Measurements from ENCODE around the gene PCDH15. TPM values are rescaled to one million over a fixed set of nuclear protein-coding genes. Genes with fewer than 3 reads are reported as not detected.

Gene PCDH15
- not detected in 2 replicates for total RNA-seq

- H3K27me3 Mint-ChIP-seq, result no peaks in the 10 kb centered on the region
- no peak within 1 kb of the TSS for H3K27ac Mint-ChIP-seq
- no peak within 1 kb of the TSS for H3K4me3 Mint-ChIP-seq
- no peaks in the 10 kb centered on the region for H3K36me3 Mint-ChIP-seq (ENCODE audit: low read depth)
- no peak for TF ChIP-seq CTCF (IDR thresholded peaks at IDR 0.05)
- H3K9me3 Mint-ChIP-seq, result peaks cover 8% of the 10 kb centered on the region
- no peaks in the 10 kb centered on the region for H3K4me1 Mint-ChIP-seq
- DNase-seq, result no peak
- CTCF ChIA-PET, result no interaction called here
- intact Hi-C loops (cut with micrococcal nuclease), result no loop called here
- POLR2A ChIA-PET, result no interaction called here
- ATAC-seq (ENCODE audit: low read depth), result no peak
Observed at GRCh38 chr10:54800741-54801421, at the start of gene PCDH15. Gene PCDH15, minus strand, starts transcription at chr10:54801231. Its CDS starts 136,969 bp downstream, at chr10:54664262.

GRCh38 chr10:54843932-54844331 is 42.9 kb upstream of the PCDH15 start:
- ChIA-PET CTCF (no interaction called here), POLR2A (no interaction called here)

GRCh38 chr10:54843085-54843646 is 42.1 kb upstream of the PCDH15 start:
- no peak for TF ChIP-seq CTCF (IDR thresholded peaks at IDR 0.05)
- Mint-ChIP-seq H3K4me1 (no peaks in the 10 kb centered on the region), H3K9me3 (peaks cover 8% of the 10 kb centered on the region), H3K27me3 (no peaks in the 10 kb centered on the region), H3K4me3 (no peak overlapping the region), H3K36me3 (ENCODE audit: low read depth) (no peaks in the 10 kb centered on the region), H3K27ac (no peak overlapping the region)
- CTCF ChIA-PET, result no interaction called here
- no peak for ATAC-seq (ENCODE audit: low read depth)
- POLR2A ChIA-PET, result no interaction called here
- DNase-seq, result no peak
- intact Hi-C loops (cut with micrococcal nuclease), result no loop called here

More at GRCh38 chr10:54843932-54844331, 42.9 kb upstream of the PCDH15 start:
- no peak for ATAC-seq (ENCODE audit: low read depth)
- Mint-ChIP-seq H3K4me3 (no peak overlapping the region), H3K4me1 (no peaks in the 10 kb centered on the region), H3K27ac (no peak overlapping the region), H3K27me3 (no peaks in the 10 kb centered on the region), H3K36me3 (ENCODE audit: low read depth) (no peaks in the 10 kb centered on the region), H3K9me3 (peaks cover 8% of the 10 kb centered on the region)
- intact Hi-C loops (cut with micrococcal nuclease), result no loop called here
- TF ChIP-seq CTCF (IDR thresholded peaks at IDR 0.05), result no peak
- DNase-seq, result no peak

- Mint-ChIP-seq H3K4me1 (no peaks in the 10 kb centered on the region), H3K27me3 (no peaks in the 10 kb centered on the region), H3K36me3 (ENCODE audit: low read depth) (no peaks in the 10 kb centered on the region), H3K9me3 (peaks cover 11% of the 10 kb centered on the region), H3K27ac (no peak overlapping the region), H3K4me3 (no peak overlapping the region)
- intact Hi-C loops (cut with micrococcal nuclease), result no loop called here
- DNase-seq (no peak), ATAC-seq (ENCODE audit: low read depth) (no peak)
- TF ChIP-seq CTCF (IDR thresholded peaks at IDR 0.05), result no peak
- ChIA-PET CTCF (no interaction called here), POLR2A (no interaction called here)
Observed at GRCh38 chr10:54837479-54837878, 36.4 kb upstream of the PCDH15 start.

GRCh38 chr10:54833029-54833428 is 32.0 kb upstream of the PCDH15 start:
- DNase-seq, result no peak
- H3K36me3 Mint-ChIP-seq (ENCODE audit: low read depth), result no peaks in the 10 kb centered on the region
- H3K4me1 Mint-ChIP-seq, result no peaks in the 10 kb centered on the region
- H3K4me3 Mint-ChIP-seq, result no peak overlapping the region
- intact Hi-C loops (cut with micrococcal nuclease), result no loop called here
- no peak for TF ChIP-seq CTCF (IDR thresholded peaks at IDR 0.05)
- no peak for ATAC-seq (ENCODE audit: low read depth)
- ChIA-PET CTCF (no interaction called here), POLR2A (no interaction called here)
- no peaks in the 10 kb centered on the region for H3K27me3 Mint-ChIP-seq
- peaks cover 3% of the 10 kb centered on the region for H3K9me3 Mint-ChIP-seq
- H3K27ac Mint-ChIP-seq, result no peak overlapping the region
